Mammary epithelial cell (primary cell): ENCODE measurements around the gene AGO3.

Experiments used
- CTCF ChIP-seq, 2 donors: IDR thresholded peaks in 1 of 2; conservative IDR thresholded peaks in 1 of 2; 2 replicates each; pipeline ENCODE4 v1.5.1; 2011 to 2012; ENCODE audit warnings: inconsistent platforms in 2 of 2, low read length in 2 of 2, mild to moderate bottlenecking in 2 of 2, control low read depth in 1 of 2, low read depth in 1 of 2; ENCODE audit not compliant: insufficient read depth in 1 of 2; ENCODE audit errors: extremely low read depth in 1 of 2
- EZH2 ChIP-seq: IDR thresholded peaks from 2 replicates; pipeline ENCODE4 v1.6.1; 2012; ENCODE audit warnings: low read length, inconsistent platforms, borderline replicate concordance

GRCh38 chr1:36096500-36097432 is 165.9 kb downstream of the AGO3 start:
- TF ChIP-seq CTCF (conservative IDR thresholded peaks at IDR 0.05 in 1 of 2, IDR thresholded peaks at IDR 0.05 in 1 of 2; ENCODE audit: extremely low read depth in 1 of 2, insufficient read depth in 1 of 2, low read depth in 1 of 2, low read length in 2 of 2) (peak in 1 of 2 donors; percentile 27), EZH2 (no peak)
